Stimulated activated CD4-positive, alpha-beta T cell treated with anti-CD3 and anti-CD28 coated beads, TNF-alpha, amount 100 ng/mL, for 48 hours (primary cell): ENCODE measurements around the gene TNFRSF13B.
"Not testable (repeated sequence)": the region's sequence is repeated elsewhere in the genome, so short reads cannot be mapped to it uniquely, and the experiment has no call there.

ENCODE experiments used
- DNase-seq, 3 donors: peaks; one replicate each; pipeline ENCODE4 v3.0.0-alpha.2; 2020; ENCODE audit warnings: low read depth in 3 of 3

TNFRSF13B gene

DNA sequence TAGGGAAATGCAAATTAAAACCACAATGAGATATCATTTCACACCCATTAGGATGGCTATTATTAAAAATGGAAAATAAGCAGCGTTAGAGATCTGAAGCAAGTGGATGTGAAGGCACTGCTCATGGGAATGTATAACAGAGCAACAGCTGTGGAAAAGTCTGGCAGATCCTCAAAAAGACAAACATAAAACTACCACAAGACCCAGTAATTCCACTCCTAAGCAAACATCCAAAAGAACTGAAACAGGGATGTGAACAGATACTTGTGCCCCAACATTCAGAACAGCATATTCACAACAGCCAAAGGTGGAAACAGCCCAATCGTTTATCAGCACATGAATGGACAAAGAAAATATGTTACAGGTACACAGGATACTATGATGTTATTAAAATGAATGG, 10.9 kb downstream of the TNFRSF13B start:
- not testable (repeated sequence) for DNase-seq

DNA sequence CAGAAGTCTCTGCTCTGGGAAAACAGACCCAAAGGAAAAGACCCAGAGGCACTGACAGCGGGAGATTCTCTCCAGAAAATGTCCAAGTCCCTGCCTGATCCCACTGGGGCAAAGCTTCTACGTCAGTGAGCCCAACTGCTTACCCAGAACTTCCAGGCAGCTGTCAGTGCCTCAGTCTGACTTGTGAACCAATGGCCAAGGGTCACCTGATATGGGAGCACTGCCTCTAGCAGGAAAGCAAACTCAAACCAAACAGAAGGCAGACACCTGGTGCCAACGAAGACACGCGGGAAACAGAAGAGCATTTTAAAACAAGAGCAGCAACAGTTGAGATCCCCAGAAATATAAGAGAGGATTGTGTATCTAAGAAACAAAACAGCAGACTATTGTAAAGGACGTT, 16.9 kb downstream of the TNFRSF13B start:
- DNase-seq, result not testable (repeated sequence)

DNA sequence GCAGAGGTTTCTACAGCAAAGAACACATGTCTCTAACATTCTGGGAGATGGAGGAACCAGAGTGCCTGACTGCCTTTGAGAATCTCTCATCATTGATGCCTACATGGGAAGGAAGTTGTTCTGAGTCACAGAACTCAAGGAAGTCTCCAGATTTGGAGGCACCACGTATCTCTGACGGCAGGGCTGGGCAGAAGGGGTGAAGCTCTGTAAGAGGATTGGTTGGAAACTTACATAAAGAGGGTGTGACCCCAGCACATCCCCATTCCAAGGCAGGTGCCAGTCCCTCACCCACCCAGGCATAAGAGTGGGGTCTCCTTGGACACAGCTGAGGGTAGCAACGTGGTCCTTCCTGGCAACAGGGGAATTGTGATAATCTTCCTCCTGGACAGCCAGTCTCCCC, 17.4 kb downstream of the TNFRSF13B start:
- no peak for DNase-seq

DNA sequence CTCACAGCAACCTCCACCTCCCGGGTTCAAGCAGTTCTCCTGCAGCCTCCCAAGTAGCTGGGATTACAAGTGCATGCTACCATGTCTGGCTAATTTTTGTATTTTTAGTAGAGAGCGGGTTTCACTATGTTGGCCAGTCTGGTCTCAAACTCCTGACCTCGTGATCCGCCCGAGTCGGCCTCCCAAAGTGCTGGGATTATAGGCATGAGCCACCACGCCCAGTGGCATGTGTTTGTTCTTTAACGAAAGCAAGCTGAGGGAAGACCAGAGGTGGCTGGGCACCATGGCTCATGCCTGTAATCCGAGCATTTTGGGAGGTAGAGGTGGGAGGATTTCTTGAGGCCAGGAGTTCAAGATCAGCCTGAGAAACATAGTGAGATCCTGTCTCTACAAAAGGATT, 18.1 kb downstream of the TNFRSF13B start:
- no peak for DNase-seq

DNA sequence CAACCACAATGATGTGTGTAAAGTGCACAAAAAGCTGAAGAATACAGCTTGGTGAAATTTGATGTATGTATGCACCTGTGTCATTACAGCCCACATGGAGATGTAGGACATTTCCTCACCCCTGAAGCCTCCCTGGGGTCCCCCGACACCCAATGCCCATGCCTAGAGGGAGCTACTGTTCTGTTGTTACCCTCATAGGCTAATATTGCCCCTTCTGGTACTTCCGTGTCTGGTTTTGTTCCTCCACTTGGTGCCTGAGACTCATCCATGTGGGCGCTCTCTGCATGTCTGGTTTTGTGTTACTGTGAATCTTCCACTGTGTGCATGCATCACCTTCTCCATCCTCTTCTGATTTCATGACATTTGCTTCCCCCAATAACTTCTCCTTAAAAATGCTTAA, 18.6 kb downstream of the TNFRSF13B start:
- no peak for DNase-seq

DNA sequence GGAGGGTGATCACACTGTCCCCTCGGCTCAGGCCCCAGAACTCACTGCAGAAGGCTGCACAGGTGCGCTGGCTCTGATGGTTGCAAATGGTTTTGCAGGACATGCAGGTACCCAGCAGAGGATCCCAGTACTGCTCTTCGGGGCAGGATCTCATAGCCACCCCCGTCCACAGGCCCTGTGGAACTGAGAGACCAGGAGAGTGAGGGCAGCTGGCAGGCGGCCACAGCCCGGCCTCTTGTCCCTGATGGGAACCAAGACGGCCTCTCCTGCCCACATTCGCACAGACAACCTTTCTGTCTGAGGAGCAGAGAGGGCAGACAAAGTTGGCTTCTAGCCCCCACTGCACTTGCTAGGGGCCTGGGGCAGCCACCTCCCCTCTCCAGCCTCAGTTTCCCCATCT, 19.5 kb downstream of the TNFRSF13B start:
- DNase-seq, result no peak

DNA sequence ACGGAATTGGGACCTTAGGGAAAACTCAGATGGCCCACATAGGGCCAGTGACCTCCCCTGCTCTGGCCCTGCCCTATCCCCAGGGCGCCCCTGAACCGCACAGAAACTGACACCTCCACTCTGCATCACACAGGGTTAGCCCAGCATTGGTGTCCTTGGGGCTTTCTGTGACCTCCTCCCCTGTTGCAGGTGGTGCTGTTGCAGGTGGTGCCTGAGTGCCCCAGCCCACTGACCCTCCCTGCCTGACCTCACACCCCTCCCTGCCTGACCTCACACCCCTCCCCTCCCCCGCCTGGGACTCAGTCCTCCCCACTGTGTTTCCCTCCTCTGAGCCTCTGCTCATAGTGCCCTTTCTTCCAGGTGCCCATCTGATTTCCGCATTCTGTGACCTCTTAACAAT, 21.4 kb downstream of the TNFRSF13B start:
- no peak for DNase-seq

DNA sequence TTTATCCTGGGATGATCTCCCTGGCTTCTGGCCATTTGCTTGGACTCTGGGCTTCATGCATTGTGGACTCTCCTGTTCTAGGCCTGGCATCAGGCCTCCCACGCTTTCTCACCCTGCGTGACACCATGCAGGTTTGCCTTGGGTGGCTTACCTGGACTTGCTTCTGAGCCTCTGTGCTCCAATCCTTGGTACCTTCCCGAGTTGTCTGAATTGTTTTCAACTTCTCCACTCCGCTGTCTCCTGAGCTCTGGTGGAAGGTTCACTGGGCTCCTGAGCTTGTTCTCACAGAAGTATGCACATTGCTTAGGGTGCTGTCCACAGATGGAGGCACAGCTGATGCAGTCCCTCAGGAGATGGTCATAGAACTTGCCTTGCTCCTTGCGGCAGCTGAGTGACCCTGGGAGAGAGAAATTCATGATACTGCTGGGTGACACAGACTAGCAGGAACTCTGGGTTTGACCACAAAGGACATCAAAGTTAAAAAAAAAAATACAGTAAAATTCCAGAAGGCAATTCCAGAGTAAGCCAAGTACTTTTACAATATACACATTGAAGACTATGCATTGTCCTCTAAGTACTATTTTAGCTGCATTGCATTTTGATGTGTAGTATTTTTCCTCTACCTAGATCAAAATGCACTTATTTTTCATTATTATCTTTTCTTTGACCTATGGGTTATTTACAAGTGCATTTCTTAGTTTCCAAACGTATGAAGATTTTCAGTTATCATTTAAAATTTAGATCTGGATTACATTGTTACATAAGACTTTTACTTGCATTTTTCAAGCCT, 23.1 kb downstream of the TNFRSF13B start:
- DNase-seq, result no peak

DNA sequence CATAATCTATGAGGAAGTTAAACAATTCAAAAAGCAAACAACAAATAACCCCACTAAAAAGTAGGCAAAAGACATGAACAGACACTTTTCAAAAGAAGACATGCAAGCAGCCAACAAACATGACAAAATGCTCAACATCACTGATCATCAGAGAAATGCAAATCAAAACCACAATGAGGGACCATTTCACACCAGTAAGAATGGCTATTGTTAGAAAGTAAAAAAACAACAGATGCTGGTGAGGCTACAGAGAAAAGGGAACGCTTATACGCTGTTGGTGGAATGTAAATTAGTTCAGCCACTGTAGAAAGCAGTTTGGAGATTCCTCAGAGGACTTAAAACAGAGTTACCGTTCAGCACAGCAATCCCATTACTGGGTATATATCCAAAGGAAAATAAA, 24.4 kb downstream of the TNFRSF13B start:
- no peak for DNase-seq

DNA sequence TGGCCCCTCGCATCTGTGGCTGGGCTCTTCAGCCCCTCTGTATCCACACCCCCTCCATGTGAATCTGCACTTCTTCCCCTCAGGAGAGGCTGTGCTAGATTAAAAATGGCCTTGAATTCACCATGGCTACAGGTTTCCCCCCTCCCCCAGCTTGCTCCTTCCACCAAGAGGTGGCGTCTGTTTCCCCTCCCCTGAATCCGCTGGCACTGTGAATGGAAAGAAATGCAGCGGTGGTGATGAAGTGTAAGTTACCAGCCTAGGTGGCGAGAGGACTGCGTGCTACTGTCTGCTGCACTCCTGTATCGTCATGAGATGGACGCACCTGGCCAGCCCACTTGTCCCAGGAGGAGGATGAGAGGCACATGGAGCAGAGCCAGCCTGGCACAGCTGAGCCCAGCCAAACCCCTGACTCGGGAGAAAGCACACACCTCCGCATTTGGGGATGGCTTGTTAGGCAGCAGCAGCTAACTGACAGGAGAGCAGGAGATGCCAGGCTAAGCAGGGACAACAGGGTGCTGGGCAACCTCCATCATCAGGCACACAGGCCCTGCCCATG, 26.2 kb downstream of the TNFRSF13B start:
- DNase-seq, result no peak

DNA sequence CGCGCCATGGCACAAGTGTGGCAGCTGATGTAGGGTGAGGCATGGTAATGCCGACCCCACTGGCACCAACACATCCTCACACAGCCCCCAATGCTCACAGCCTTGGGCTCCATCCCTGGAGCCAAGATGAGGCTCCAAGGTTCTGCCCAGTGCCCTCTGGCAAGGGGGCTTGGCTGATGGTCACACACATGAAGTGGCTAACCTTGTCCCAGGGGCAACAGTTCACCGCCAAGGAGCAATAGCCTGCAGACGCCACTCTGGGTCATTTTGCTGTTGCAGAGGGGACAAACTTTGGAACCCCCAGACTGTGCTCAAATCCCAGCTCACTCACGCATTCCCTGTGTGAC, 26.8 kb downstream of the TNFRSF13B start:
- DNase-seq, result no peak

DNA sequence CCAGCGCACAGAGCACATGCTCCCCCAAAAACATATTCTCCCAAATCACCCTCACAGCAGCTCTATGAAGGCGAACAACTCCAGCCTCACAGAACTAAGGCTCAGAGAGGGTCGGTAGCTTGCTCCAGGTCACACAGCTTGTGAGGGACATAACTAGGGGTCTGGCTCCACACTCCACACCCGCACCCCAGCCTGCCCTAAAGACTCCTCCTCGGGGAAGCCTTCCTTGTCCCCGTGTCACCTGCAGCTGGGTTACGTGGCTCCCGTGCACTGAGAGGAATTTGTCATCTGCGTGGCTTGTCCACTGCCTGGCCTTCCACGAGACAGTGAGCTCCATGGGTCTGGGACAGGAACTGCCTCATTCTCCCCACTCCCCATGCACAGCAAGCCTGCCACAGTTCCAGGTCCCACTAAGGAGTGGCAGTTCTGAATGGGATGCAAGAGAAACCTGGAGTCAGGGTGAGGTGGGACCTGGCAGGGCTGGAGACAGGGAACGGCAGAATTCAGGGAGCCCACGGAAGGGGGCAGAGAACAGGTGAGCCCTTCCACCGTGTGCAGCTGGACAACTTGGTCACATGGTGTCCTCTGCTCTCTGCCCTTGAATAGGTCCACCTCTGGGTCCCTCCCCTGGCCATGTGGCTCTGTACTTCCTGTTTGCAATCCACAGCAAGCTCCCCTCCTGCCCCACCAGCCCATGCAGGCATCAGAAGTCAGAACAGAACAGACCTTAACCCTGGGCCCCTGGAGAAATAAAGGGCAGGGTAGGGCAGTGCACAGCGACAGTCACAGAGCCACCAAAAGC, 27.4 kb downstream of the TNFRSF13B start:
- no peak for DNase-seq

DNA sequence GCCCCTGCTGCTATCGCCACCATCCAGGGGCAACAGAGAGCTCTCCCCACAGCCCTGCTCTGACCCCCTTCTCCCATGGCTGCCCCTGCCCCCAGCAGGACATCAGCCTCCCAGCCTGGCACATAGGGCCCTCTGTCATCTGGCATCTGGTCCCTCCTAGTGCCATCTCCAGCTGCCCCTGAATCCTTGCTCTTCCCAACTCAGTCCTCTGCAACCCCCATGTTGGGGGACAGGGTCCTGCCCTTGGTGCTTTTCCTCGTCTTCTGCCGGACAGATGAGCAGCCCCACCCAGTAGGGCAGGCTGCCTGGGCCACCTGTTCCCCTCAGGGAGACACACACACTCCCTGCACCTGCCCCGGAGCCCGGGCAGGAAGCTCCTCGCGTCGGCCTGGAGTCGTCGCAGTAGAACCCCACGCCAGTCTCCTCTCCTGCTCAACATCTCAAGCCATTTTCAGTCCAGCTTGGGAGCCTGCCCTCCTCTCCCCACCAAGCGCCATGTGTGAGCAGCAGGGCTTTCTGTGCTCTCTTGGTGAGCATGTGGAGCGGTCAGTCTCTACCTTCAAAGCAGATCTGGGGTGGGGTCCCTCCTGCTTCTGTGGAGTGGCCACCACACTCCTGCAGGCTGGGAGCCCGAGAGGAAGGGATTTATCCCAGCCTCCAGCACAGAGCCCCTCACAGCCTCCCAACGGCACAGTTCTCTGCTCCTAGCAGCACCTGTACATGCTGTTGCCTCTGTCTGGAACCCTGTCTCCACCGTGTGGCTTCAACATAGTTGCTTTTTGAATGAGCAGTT, 28.2 kb downstream of the TNFRSF13B start:
- no peak for DNase-seq

DNA sequence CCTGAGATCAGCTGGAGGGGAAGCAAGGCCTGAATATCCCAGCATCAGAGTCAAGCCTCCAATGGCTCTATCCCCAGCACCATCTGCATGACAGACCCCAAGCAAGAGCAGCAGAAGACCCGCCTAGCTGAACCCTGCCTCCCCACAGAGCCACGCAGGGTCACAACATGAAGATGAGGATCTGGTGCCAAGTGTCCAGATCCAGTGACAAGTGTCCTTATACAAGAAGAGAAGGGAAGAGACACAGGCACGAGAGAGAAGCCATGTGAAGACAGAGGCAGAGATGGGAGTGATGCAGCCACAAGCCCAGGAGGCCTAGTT, 28.9 kb downstream of the TNFRSF13B start:
- DNase-seq, result no peak

DNA sequence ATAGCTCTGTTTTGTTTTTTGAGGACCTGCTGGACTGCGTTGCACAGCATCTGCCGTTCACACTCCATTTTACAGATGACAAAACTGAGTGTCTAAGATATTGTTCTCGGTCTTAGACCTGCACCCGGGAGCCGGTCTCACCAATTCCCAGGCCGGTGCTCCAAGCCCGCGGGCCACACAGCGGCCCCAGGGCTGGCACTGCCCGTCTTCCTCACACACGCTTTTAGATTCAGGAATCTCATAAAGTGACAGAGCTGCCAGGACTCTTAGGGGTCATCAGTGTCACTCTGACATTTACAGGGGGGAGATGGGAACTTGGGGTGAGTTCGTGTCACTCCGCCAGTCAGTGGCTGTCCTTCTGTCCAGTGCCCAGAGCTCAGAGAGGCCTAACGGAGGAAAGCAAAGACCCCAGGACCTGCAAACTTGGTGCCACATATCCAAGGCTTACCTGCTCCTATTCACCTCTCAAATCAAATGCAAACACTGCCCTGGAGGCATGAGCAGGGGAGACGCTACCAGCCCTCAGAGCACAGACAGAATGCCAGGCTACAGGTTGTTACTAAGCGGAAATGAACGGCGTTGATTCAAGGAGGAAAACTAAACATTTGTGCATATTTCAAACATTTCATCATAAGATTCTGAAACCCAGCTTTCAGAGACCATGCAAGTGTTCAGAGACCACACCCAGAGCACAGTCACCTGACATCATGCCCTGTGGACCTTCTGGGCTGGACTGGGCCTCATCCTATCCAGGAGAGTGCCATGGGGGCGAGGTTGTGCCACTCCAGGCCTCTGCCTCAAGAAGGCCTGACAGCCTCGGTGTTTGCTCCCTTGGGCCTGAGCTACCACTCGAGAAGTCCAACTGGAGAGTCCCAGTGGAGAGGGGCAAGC, 29.5 kb downstream of the TNFRSF13B start:
- DNase-seq, result no peak

DNA sequence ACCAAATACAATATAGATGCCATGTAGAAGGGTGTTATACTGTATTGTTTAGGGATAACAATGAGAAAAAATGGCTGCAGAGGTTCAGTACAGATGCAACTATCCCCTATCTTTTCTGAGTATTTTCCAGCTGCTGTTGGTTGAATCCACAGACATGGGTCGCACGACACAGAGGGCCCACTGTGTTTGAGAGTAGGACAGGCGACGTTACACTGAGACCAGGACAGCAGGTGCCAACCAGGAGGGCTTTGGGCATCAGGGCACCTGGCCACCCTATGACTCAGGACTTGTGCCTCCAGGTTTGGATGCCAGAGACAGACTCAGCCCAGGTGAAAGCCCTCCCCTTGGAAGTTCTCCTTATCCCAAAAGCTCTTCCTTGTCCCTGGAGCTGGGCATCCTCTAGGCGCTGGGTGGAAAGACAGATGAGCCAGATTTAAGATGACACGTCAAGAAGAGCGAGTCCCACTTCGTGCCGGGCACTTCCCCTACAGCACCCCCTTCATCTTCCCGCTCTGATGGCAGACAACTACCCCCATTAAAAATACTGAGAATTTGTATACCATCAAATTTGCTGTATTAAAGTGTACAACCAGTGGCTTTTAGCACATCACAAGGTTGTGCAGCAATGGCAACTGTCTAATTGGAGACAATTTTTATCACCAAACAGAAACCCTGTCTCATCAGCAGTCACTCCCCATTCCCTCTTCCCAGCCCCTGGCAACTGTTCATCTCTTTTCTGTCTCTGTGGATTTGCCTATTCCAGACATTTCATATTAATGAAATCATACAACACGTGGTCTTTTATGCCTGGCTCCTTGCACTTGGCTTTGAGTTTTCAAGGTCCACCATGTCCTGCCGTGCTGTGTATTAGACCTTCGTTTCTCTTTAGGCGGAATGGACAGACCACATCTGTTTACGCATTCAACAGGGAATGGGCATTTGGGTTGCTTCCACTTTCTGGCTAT, 30.6 kb downstream of the TNFRSF13B start:
- no peak for DNase-seq

DNA sequence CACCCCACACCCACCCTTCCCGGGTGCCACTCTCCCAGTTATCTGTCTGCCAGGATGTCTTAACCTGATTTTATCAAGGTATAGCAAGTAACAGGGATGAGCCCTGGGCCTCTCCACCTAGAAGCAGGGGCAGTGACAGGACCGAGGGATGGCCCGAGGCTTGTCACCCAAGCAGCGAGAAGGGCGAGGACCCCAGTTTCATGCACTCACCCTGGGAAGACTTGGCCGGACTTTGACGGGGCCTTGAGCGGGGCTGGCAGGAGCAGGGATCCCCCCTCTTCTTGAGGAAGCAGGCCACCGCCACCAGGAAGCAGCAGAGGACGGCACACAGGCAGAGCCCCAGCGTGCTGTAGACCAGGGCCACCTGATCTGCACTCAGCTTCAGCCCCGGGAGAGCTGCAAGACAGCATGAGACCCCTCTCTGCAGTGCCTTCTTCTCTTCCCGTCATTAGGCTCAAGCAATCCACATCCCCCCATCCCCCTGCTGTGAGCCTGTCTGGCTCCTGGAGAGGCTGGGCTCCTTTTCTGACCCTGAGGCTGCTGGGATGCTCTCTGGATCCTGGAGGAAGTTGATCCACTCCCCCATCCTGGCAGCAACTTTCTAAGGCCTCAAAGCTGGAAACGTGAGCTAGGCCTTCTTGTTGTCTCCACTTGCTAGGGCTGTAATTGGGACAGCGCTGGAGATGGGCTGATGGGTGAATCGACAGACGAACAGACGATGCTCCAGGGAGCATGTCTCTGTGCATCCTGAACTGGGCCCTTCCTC, 31.6 kb downstream of the TNFRSF13B start:
- no peak for DNase-seq

DNA sequence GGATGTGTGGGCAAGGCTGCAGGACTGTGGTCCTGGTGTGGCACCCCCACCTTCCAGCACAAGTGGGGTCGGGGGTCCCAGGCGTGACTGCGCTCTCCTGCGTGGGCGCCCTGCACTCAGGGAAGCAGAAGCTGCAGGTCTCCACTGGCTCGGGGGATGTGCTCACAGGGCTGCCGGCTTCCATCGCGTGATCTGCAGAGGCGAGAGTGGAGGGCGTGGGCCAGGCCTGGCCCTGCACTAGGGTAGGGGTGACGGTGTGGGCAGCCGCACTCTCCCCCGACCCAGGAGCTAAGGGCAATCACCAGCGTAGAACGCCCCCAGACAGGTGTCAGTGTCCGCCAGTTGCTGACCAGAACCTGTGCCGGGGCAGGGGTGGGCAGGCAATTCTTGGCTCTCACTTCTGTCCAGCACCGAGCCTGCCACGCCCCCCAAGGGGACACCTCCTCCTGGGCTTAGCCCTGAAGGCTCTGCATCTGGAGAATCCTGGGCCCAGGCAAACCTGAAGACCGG, 32.3 kb downstream of the TNFRSF13B start:
- DNase-seq, result no peak

DNA sequence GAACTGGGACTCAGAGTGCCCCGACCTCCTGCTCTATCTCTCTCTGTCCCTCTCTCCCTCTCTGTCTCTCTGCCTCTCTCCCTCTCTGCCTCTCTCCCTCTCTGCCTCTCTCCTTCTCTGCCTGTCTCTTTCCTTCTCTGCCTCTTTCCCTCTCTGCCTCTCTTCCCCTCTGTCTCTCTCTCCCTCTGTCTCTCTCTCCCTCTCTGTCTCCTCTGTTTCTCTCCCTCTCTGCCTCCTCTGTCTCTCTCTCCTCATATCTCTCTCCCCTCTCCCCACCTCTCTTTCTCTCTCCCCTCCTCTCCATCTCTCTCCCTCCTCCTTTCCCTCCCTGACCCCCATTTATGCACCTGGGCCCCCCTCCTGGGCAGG, 32.7 kb downstream of the TNFRSF13B start:
- DNase-seq, result no peak
